Activated CD8-positive, alpha-beta T cell treated with anti-CD3 and anti-CD28 coated beads for 36 hours (primary cell): ENCODE data around the gene DUSP19. TPM values are rescaled to one million over a fixed set of nuclear protein-coding genes. Genes with fewer than 3 reads are reported as not detected.

Source experiments
- ATAC-seq: fragments of 200-7000 bp; cut with Tn5 transposase; one replicate; pipeline ENCODE4 v1.10.0; 2021; ENCODE audit warnings: mild to moderate bottlenecking, moderate library complexity
- CTCF ChIA-PET: fragments of 350-600 bp; sonication (Branson Sonifier 250); formaldehyde crosslinking; loops from one replicate; lab custom pipeline; 2021; ENCODE audit warnings: antibody characterized with exemption; lab: Charles Lee
- POLR2A ChIA-PET: fragments of 350-600 bp; sonication (Branson Sonifier 250); formaldehyde crosslinking; loops from one replicate; lab custom pipeline; 2021; ENCODE audit warnings: antibody characterized with exemption; lab: Charles Lee
- DNase-seq: peaks from one replicate; pipeline ENCODE4 v3.0.0-alpha.2; 2020
- H3K27ac Mint-ChIP-seq: one replicate; pipeline ENCODE4 v1.8.0; 2021; ENCODE audit warnings: mild to moderate bottlenecking, mixed read lengths
- H3K27me3 Mint-ChIP-seq: one replicate; pipeline ENCODE4 v1.8.0; 2021; ENCODE audit warnings: mixed read lengths
- H3K36me3 Mint-ChIP-seq: one replicate; pipeline ENCODE4 v1.8.0; 2021; ENCODE audit warnings: low read depth, mixed read lengths
- H3K4me1 Mint-ChIP-seq: one replicate; pipeline ENCODE4 v1.8.0; 2021; ENCODE audit warnings: low read depth, mixed read lengths
- H3K4me3 Mint-ChIP-seq: one replicate; pipeline ENCODE4 v1.8.0; 2021; ENCODE audit warnings: mild to moderate bottlenecking, moderate library complexity, mixed read lengths
- H3K9me3 Mint-ChIP-seq: one replicate; pipeline ENCODE4 v1.8.0; 2021; ENCODE audit warnings: mixed read lengths
- CTCF ChIP-seq: fragments of 200-600 bp; IDR thresholded peaks from one replicate; pipeline ENCODE4 v1.8.0; 2022; ENCODE audit warnings: antibody characterized with exemption, mild to moderate bottlenecking
- intact Hi-C: fragments of 100-400 bp; cut with micrococcal nuclease; formaldehyde crosslinking; loops from one replicate; pipeline ENCODE4 v1.10.0; 2022
- total RNA-seq, 2 experiments: library from RNA; stranded (reverse); gene quantifications; one replicate each; pipeline ENCODE4 v1.2.3, GENCODE V29; 2021

The DUSP19 gene
- total RNA-seq, 2 experiments from 2014 or later, result 2.1 to 2.3 TPM

DNA sequence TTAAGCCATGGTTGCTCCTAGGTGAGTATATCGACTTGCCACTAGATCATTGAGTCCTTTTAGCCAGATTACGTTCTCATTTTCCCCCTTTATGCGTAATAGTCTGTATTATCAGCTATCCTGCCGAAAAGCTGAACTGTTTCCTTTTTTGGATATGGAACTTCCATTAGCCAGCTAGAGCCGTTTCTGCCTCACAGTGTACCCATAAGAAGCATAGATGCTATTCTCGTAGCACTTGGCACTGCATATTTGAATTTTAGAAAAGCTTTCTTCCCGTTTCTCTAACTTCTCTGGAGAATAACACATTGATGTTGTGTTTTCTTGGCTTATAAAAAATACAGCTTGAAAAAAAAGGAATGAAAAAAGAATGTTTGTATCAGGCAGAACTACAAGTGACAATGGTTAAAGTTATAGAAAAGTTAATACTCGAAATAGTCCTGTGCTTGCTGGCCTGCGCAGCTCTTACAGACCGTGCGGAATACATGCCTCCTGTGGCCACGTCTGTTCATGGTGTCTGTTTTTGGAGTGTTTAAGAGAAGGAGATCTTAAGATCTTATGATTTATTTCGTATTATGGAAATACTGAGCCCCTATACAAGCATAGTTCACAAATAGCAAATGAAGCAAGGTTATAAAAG is 710 bp downstream of the DUSP19 start:
- H3K27me3 Mint-ChIP-seq, result peaks cover 3% of the 10 kb centered on the region
- ATAC-seq (peak; percentile 16), DNase-seq (no peak)
- peak overlapping the region; percentile 80 for H3K4me3 Mint-ChIP-seq
- peaks cover 6% of the 10 kb centered on the region for H3K4me1 Mint-ChIP-seq
- no peaks in the 10 kb centered on the region for H3K36me3 Mint-ChIP-seq
- intact Hi-C loops, result no loop called here
- POLR2A ChIA-PET, result interaction anchor here (0.6 to 1.6 kb wide), 3 partner anchors 15 to 838 kb away, joined by 3 read pairs; no protein-coding TSS in a partner anchor
- no peak for TF ChIP-seq CTCF
- no peaks in the 10 kb centered on the region for H3K9me3 Mint-ChIP-seq
- no peak overlapping the region for H3K27ac Mint-ChIP-seq
- CTCF ChIA-PET, result interaction anchor here (1.0 to 1.8 kb wide), 2 partner anchors 9 to 15 kb away, joined by 3 to 4 read pairs; no protein-coding TSS in a partner anchor

GRCh38 chr2:183081911-183082310 is 3.4 kb downstream of the DUSP19 start:
- no peak overlapping the region for H3K4me3 Mint-ChIP-seq
- H3K4me1 Mint-ChIP-seq, result peaks cover 6% of the 10 kb centered on the region
- CTCF ChIA-PET, result interaction anchor here (1.0 kb wide), 1 partner anchor 11 kb away, joined by 3 read pairs; no protein-coding TSS in a partner anchor
- no peak for DNase-seq
- no peak overlapping the region for H3K27ac Mint-ChIP-seq
- H3K27me3 Mint-ChIP-seq, result peaks cover 3% of the 10 kb centered on the region
- intact Hi-C loops, result no loop called here
- TF ChIP-seq CTCF, result no peak
- no peaks in the 10 kb centered on the region for H3K36me3 Mint-ChIP-seq
- no peak for ATAC-seq
- POLR2A ChIA-PET, result no interaction called here
- no peaks in the 10 kb centered on the region for H3K9me3 Mint-ChIP-seq

- DNase-seq (no peak), ATAC-seq (no peak)
- TF ChIP-seq CTCF, result no peak
- Mint-ChIP-seq H3K4me1 (no peaks in the 10 kb centered on the region), H3K4me3 (no peak overlapping the region), H3K27me3 (no peaks in the 10 kb centered on the region), H3K36me3 (no peaks in the 10 kb centered on the region), H3K9me3 (no peaks in the 10 kb centered on the region), H3K27ac (no peak overlapping the region)
- POLR2A ChIA-PET, result no interaction called here
- intact Hi-C loops, result no loop called here
- CTCF ChIA-PET, result no interaction called here
Observed at GRCh38 chr2:183088061-183088460, 9.5 kb downstream of the DUSP19 start.

- Mint-ChIP-seq H3K9me3 (no peaks in the 10 kb centered on the region), H3K27ac (no peak overlapping the region), H3K4me3 (no peak overlapping the region), H3K4me1 (no peaks in the 10 kb centered on the region), H3K36me3 (no peaks in the 10 kb centered on the region), H3K27me3 (no peaks in the 10 kb centered on the region)
- TF ChIP-seq CTCF, result no peak
- ChIA-PET CTCF (no interaction called here), POLR2A (no interaction called here)
- intact Hi-C loops, result no loop called here
- ATAC-seq (no peak), DNase-seq (no peak)
Observed at GRCh38 chr2:183089192-183089851, 10.8 kb downstream of the DUSP19 start.

DNA sequence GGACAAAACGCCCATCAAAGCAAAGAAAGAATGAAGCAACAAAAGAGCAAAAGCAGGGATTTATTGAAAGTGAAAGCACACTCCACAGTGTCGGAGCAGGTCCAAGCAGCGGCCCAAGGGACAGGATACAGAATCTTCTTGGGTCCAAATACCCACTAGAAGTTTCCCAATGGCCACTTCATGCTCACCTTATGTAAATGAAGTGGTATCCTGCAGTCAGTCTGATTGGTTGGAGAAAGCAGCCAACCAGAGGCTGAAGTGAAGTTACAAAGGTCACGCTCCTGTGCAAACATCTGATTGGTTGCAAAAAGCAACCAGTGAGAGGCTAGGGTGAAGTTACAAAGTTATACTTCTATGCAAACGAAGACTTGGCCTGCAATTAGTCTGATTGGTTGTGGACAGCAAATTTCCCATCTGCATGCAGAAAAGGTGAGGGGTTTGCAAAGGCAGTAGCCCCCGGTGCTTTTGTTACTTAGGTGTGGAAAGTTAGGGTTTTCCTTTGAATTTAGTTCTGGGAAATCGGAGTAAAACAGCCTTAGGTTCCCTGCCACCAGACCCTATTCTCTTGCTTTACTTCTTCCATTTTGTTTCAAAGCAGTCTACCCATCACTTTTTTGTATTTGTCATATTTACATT is 12.9 kb downstream of the DUSP19 start:
- no peak for TF ChIP-seq CTCF
- H3K27ac Mint-ChIP-seq, result no peak overlapping the region
- ChIA-PET POLR2A (no interaction called here), CTCF (no interaction called here)
- ATAC-seq (no peak), DNase-seq (no peak)
- intact Hi-C loops, result no loop called here
- H3K36me3 Mint-ChIP-seq, result no peaks in the 10 kb centered on the region
- no peaks in the 10 kb centered on the region for H3K27me3 Mint-ChIP-seq
- no peak overlapping the region for H3K4me3 Mint-ChIP-seq
- H3K4me1 Mint-ChIP-seq, result no peaks in the 10 kb centered on the region
- H3K9me3 Mint-ChIP-seq, result no peaks in the 10 kb centered on the region
